ENCODE measurements around the gene RFX3.

Gene RFX3

DNA sequence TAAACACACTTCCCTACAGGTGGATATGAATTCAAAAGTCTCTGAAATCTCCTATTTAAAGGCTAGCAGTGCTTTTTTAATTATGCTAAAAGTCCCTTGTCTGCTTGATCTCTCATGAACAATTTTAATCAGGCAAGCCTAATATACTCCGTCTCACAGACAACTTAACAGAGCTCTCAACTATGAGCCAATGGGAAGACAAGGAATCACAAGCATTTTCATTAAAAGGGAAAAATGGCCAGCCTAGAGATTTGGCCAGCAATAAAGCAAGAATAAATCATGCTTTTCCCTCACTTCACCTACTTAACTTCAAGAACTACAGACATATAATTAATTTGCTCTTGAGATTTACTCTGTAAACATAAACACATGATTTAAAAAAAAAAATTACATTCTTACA lies 78.0 kb downstream of the RFX3 start (continued):
- TF ChIP-seq ZNF837 (tag by site-specific recombination; IDR thresholded peaks at IDR 0.05) (no peak), HOXD13 (CRISPR knock-in tag; IDR thresholded peaks at IDR 0.05; ENCODE audit: borderline replicate concordance) (no peak), ZNF530 (tag by site-specific recombination; IDR thresholded peaks at IDR 0.05; ENCODE audit: low read depth) (no peak), ZBTB1 (tag by site-specific recombination; IDR thresholded peaks at IDR 0.05) (no peak)

- Histone ChIP-seq H3K27ac (ENCODE audit: extremely low read depth, low read depth, low read length) (no peak overlapping the region), H3K9me3 (ENCODE audit: control insufficient read depth, insufficient read depth, low read depth, low read length) (no peaks in the 10 kb centered on the region), H3K4me1 (ENCODE audit: control insufficient read depth, insufficient read depth, low read length) (no peaks in the 10 kb centered on the region), H3K36me3 (ENCODE audit: control insufficient read depth in 2 of 2, insufficient read depth in 1 of 2, low read length in 2 of 2) (no peaks in the 10 kb centered on the region), H3K4me3 (ENCODE audit: low read depth, low read length) (no peak overlapping the region)
- POLR2A ChIA-PET: no interaction called here
- CTCF ChIA-PET: no interaction called here
- no peak for TF ChIP-seq PRDM2 (tag by site-specific recombination; IDR thresholded peaks at IDR 0.05; ENCODE audit: borderline replicate concordance)
- TF ChIP-seq PRDM6 (tag by site-specific recombination; IDR thresholded peaks at IDR 0.05): peak; percentile 52
Observed at GRCh38 chr9:3447143-3447542, 78.7 kb downstream of the RFX3 start.

DNA sequence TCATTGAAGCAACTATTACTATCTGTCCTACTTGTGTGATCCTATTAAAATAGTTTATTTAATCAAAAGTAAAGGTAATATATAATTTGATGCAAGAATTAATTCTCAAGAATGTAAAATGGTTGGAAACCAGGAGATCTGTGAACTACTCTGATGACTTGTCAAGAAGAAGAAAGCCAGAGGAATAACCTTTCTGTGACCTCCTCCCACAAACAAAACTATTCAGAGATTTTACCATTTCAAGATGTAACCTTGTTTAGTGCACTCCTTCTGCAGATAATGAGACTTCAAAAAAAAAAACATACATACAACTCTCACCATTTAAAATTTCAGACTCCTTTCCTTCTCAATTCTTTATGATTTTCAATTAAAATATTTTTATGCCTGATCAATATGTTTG lies 79.5 kb downstream of the RFX3 start:
- ChIA-PET CTCF (no interaction called here), POLR2A (no interaction called here)
- no peak overlapping the region for H3K27ac ChIP-seq (ENCODE audit: extremely low read depth, low read depth, low read length)
- no peaks in the 10 kb centered on the region for H3K9me3 ChIP-seq (ENCODE audit: control insufficient read depth, insufficient read depth, low read depth, low read length)
- no peak overlapping the region for H3K4me3 ChIP-seq (ENCODE audit: low read depth, low read length)
- H3K4me1 ChIP-seq (ENCODE audit: control insufficient read depth, insufficient read depth, low read length): no peaks in the 10 kb centered on the region
- no peaks in the 10 kb centered on the region for H3K36me3 ChIP-seq (ENCODE audit: control insufficient read depth in 2 of 2, insufficient read depth in 1 of 2, low read length in 2 of 2)
- TF ChIP-seq ZNF354C (tag by site-specific recombination; IDR thresholded peaks at IDR 0.05; ENCODE audit: borderline replicate concordance, low read depth) (no peak), SP3 (tag by site-specific recombination; IDR thresholded peaks at IDR 0.05) (no peak)

- POLR2A ChIA-PET: no interaction called here
- H3K4me3 ChIP-seq (ENCODE audit: low read depth, low read length): no peak overlapping the region
- CTCF ChIA-PET: interaction anchor here (0.6 to 1.3 kb wide), 3 partner anchors 16 to 203 kb away, joined by 3 to 5 read pairs (median 4); no protein-coding TSS in a partner anchor
- no peak overlapping the region for H3K27ac ChIP-seq (ENCODE audit: extremely low read depth, low read depth, low read length)
- H3K4me1 ChIP-seq (ENCODE audit: control insufficient read depth, insufficient read depth, low read length): no peaks in the 10 kb centered on the region; the same call in 1 of the 2 replicates
- no peaks in the 10 kb centered on the region for H3K36me3 ChIP-seq (ENCODE audit: control insufficient read depth in 2 of 2, insufficient read depth in 1 of 2, low read length in 2 of 2)
- no peaks in the 10 kb centered on the region for H3K9me3 ChIP-seq (ENCODE audit: control insufficient read depth, insufficient read depth, low read depth, low read length)
- TF ChIP-seq, protein P1, sequence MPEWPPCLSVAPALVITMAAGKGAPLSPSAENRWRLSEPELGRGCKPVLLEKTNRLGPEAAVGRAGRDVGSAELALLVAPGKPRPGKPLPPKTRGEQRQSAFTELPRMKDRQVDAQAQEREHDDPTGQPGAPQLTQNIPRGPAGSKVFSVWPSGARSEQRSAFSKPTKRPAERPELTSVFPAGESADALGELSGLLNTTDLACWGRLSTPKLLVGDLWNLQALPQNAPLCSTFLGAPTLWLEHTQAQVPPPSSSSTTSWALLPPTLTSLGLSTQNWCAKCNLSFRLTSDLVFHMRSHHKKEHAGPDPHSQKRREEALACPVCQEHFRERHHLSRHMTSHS (tag by site-specific recombination; IDR thresholded peaks at IDR 0.05): no peak
- TF ChIP-seq ZNF530 (tag by site-specific recombination; IDR thresholded peaks at IDR 0.05; ENCODE audit: low read depth): no peak
- TF ChIP-seq ZNF157 (tag by site-specific recombination; IDR thresholded peaks at IDR 0.05): no peak
- no peak for TF ChIP-seq ZNF37A (tag by site-specific recombination; IDR thresholded peaks at IDR 0.05)
- TF ChIP-seq ZNF23 (tag by site-specific recombination; IDR thresholded peaks at IDR 0.05; ENCODE audit: borderline replicate concordance): no peak
- TF ChIP-seq ZNF239 (tag by site-specific recombination; IDR thresholded peaks at IDR 0.05): no peak
- no peak for TF ChIP-seq ZNF175 (tag by site-specific recombination; IDR thresholded peaks at IDR 0.05)
- no peak for TF ChIP-seq ZNF837 (tag by site-specific recombination; IDR thresholded peaks at IDR 0.05)
- TF ChIP-seq ZBTB20 (tag by site-specific recombination; IDR thresholded peaks at IDR 0.05): no peak
- TF ChIP-seq ZEB2 (tag by site-specific recombination; IDR thresholded peaks at IDR 0.05): no peak
- TF ChIP-seq RBAK (tag by site-specific recombination; IDR thresholded peaks at IDR 0.05): no peak
- no peak for TF ChIP-seq BCL6B (tag by site-specific recombination; IDR thresholded peaks at IDR 0.05)
Observed at GRCh38 chr9:3444016-3444415, 81.8 kb downstream of the RFX3 start.
